GM19035 (cell line): Measurements from ENCODE around the gene KRT38.
"Not testable (repeated sequence)": the region's sequence is repeated elsewhere in the genome, so short reads cannot be mapped to it uniquely, and the experiment has no call there.

Experiments used
- ATAC-seq: cut with Tn5 transposase; IDR thresholded peaks from one replicate; pipeline ENCODE4 v1.9.1; 2021; ENCODE audit not compliant: unreplicated experiment

KRT38 gene

DNA sequence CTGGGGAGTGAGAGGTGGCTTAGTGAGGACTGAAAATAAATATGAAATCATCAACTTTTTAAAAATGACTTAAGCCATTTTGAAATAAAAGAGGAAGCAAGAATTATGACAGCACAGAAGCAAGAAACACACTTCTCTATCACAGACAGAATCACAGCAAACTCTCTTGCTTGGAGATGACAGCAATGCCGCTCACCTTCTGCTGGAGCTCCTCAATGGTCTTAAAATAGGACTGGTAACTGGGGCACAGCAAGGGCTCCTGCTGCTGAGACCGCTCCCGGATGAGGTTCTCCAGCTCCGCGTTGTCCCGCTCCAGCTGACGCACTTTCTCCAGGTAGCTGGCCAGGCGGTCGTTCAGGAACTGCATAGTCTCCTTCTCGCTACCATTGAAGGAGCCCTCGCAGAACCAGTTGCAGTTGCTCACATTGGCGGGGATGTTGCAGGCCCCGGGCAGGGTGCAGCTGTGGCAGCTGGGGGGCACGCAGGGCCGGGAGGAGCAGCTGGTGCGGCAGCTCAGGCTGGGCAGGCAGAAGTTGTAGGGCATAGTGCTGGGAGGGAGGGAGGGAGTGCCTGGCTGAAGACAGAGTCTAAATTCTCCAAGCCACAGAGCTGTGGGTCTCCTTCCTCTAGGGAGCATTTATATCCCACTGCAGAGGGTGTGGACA is 43.7 kb downstream of the KRT38 start, which contains the start of gene KRT31:
KRT31 (minus strand) TSS at position 613 of the 665 bp plus-strand sequence; CDS start at position 544, 69 bp downstream.
- no peak for ATAC-seq

DNA sequence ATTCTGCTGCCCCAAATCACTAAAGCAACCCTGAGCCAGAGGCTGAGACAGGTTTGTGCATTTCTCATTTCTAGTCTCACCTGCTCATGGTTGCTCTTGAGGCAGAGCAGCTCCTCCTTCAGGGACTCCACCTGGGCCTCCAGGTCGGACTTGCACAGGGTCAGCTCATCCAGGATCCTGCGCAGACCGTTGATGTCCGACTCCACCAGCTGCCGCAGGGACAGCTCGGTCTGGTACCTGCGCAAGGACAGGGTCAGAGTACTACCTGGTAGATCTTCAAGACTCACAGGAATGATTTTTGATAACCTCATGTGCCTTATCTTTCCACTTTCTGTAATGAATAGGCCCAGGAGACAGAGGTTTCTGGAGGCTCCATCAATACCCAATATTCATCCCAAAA is 44.4 kb downstream of the KRT38 start:
- no peak for ATAC-seq

DNA sequence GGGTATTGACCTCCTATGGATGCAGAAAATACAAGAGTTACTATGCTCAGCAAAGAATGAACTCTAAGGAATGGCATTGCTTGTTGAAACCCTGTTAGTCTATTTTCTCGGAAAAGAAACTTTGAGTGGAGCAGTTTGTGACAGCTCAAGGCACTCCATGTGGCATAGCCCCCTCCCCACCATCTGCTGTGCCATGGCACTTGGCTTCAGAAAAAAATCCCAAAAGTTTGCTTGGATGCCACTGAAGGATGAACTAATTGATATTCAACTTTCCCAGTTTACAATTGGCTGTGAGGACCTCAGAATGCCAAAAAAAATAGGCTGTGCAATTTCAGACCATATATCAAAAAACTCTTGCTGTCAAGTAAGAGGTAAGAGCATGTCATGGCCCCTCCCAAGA is 45.2 kb downstream of the KRT38 start:
- ATAC-seq = no peak

DNA sequence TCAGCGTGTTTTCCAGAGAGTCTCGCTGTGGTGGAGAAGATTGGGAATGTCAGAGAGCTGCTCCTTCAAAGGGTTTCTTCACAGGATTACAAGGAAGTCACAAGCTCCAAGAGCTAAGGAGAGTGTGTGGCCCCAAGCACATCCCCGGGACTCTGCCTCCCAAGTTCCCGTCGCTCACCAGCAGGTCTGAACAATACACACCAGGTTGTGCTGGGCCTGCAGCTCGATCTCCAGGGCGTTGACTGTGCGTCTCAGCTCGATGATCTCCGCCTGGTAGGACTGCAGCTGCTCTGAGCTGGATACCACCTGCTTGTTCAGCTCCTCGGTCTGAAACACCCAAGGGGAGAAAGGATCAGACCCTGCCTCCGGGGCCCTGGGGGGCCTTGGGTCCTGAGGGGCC is 45.7 kb downstream of the KRT38 start:
- ATAC-seq = not testable (repeated sequence)

DNA sequence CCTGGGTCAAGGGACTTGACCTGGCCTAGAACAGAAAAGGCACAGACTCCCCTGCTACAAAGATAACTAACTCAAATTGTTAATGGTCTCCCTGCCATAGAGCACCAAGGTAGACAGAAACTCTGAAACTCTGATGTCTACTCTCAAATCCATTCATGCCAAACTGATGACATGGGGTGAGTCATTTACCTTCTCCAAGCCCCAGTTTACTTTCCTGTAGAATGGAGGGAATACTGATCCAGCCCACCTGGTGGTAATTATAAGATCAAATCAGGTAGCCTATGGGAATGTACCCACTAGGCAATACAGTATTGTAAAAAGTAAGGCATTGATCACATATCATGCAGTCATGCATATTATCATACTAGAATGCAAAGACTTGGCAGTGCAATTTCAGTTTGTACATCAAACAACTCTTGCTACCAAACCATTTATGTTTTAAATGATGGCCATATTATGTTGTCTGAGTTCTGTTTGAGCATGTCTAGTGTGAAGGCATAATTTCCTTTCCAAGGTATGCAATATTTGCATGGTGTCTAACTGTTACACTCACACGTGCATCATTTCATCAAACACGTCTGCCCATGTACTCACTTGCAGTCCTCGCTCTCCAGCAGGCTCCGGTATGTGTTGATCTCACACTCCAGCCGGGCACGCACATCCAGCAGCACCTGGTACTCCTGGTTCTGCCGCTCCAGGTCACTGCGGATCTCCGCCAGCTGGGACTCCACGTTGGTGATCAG is 46.4 kb downstream of the KRT38 start:
- no peak for ATAC-seq

DNA sequence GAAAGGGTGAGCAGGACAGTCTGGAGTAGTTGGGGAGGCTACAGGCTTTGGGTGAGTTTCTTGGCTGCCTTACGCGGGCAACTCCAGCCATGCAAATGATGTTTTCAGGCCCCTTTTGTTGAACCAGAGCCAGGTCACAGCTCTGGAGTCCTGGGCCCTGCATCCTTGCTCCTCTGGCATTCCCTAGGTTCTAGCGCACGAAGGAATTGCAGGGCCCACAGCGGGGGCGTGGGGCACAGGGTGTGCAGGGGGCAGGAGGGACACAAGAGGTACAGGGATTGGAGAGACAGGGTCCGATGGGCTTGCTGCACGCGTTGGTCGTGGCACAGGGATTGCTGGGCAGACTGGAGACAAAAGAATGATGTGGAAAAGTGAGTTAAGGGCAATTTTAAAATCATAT is 47.0 kb downstream of the KRT38 start:
- no peak for ATAC-seq

DNA sequence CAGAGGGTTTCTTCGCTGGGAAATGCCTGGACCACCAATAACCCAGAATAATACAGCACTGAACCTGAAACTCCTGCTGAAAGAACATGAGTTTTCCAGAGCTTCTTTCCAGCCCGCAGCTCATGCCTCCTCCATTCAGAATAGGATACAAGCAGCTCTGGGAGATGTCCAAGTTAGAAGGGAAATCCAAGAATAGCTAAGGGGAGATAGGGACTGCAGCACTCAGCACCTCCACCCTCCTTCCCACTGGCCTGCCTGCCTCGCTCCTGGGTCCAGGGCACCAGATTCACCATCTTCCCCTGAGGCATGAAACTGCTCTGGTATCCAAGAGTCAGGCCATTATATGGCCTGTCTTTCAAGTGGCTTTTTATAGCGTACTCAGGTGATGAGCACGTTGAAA is 47.5 kb downstream of the KRT38 start:
- ATAC-seq = no peak

DNA sequence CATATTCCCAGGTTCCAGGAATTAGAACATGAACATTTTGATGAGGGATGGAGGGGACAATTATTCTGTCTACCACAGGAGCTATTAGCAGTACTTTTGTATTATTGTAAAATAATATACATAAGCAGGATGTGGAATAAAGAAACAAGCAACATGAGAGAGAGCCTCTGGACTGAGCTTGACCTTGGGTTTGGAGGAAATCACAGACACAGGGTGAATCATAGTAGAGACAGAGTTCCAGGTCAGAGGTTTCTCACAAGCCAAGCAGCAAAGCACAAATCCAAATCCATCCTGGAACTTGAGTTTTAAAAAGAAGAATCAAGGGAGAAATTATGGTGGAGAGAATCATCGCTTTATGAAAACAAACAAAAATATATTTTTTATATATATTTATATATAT is 48.5 kb downstream of the KRT38 start:
- no peak for ATAC-seq

DNA sequence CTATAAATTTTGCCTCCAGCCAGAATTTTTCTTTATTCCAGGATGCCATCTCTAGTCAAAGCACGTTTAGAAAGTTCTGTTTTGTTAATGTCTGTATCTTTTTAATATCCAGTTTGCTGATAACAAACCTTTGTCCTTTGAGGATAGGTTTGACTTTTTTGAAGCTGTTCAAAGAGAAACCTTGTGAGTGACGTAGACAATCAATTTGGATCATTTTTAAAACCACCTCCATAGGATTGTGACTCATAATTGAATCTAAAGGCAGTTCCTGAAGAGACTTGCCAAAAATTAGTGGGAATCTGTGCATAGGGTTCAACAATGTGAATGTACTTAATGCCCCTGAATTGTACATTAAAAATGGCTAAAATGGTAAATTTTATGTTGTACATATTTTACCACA is 49.2 kb downstream of the KRT38 start:
- no peak for ATAC-seq

DNA sequence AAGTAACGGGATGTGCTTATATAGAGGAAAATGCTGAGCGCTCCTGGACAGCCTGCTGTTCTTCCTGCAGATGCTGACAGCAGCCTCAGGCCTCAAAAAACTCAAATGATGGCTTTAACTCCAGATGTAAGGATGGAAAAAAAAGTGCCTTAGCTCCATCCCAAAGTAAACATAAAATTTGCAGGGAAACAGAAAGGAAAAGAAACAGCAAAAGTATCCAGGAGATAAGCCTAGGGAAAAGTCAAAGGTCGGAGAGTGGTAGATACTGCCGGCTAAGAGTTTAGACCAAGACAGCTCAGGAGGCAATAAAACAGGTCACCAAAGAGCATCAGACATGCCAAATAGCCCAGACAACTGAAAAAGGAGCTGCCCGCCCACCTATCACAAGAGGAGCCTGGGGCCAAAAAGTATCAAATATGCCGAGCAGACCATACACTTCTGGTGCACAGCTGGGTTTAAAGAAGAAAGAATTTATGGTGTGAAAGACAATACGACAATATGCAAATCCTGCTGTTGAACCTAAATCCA is 50.3 kb downstream of the KRT38 start:
- no peak for ATAC-seq

DNA sequence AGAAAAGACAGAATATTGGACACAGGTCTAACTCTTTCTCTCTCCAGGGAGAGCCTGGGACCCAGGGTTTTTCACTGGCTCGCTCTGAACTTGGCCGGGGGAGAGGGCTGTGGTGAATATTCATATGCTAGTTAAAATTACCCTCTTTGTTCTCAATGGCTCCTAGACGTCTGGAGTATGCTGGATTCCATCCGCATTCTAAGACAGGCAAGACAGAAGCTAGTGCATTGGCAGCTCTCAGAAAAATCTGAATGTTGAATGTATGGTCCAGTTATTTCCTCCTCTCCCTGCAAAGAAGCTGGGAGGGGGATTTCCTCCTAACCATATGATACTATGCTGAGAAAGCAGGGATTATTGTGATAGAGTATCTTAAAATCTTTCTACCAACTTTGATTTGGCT is 53.1 kb downstream of the KRT38 start:
- no peak for ATAC-seq

DNA sequence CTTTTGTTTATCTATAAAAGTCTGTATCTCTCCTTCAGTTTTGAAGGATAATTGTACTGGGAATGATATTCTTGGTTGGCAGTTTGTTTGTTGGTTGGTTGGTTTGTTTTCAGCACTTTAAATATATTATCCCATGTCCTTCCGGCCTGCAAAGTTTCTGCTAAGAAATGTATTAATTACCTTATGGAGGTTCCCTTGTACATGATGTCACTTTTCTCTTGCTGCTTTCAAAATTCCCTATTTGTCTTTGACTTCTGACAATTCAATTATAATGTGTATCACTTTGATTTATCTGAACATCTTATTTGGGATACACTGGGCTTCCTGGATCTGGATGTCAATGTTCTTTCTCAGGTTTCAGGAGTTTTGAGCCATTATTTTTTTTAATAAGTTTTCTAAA is 54.6 kb downstream of the KRT38 start:
- ATAC-seq = no peak
